Hepatic stellate cell (primary cell): Measurements from ENCODE around the gene FLNC.

Experiments
- DNase-seq: peaks from one replicate; pipeline ENCODE4 v3.0.0; 2011; ENCODE audit warnings: low spot score

FLNC gene

GRCh38 chr7:128894101-128894440 lies 63.9 kb downstream of the FLNC start:
- no peak for DNase-seq

GRCh38 chr7:128895320-128895719 lies 65.1 kb downstream of the FLNC start:
- DNase-seq = no peak

- no peak for DNase-seq
Measured at GRCh38 chr7:128899392-128899791, 69.2 kb downstream of the FLNC start.

- DNase-seq = no peak
Measured at GRCh38 chr7:128900237-128900636, 70.0 kb downstream of the FLNC start.

- no peak for DNase-seq
Measured at GRCh38 chr7:128902761-128903585, 72.8 kb downstream of the FLNC start.

GRCh38 chr7:128903621-128904361 lies 73.6 kb downstream of the FLNC start:
- DNase-seq = no peak

- peak; percentile 73 for DNase-seq
Measured at GRCh38 chr7:128904381-128905197, 74.4 kb downstream of the FLNC start.

GRCh38 chr7:128906001-128906765 lies 76.0 kb downstream of the FLNC start:
- DNase-seq = no peak

GRCh38 chr7:128906766-128907559 lies 76.8 kb downstream of the FLNC start:
- no peak for DNase-seq
